ENCODE data around the gene EIF2B2.
A peak's percentile ranks its signal among the peaks of the same experiment; 100 is the strongest.
"Not testable (repeated sequence)": the region's sequence is repeated elsewhere in the genome, so short reads cannot be mapped to it uniquely, and the experiment has no call there.

EIF2B2 gene

DNA sequence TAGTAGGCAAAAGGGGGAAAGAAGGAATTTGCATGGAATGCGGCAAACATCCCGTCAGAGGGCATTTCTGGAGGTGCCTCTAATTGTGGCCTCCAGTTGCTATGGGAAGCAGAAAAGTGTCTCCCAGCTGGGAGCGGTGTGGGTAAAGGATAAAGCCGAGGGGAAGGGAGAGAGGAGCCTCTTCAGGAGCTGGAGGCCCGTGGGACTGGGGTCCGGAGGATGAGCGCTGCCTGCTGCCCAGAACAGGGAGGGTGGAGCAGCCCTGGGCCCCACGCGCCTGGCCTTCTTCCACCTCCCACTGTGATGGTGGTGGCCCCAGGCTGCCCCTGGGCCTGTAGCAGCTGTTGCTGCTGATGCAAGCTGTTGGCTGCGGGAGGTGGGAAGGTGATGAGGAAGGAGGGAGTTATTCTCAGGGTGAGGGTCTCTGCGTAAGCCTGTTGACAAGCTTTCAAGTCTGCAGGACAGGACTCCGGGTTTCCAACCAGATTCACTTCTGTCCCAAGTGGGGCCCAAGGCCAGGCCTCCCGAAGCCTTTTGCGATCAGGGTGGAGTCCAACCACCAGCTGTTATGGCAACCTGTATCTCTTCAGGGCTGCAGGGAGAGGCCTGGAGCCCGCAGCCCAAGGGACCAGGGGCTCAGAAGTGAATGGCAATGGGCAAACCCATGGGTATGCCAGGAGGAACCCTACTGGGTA, 28.2 kb upstream of the EIF2B2 start:
- no peak for DNase-seq

DNA sequence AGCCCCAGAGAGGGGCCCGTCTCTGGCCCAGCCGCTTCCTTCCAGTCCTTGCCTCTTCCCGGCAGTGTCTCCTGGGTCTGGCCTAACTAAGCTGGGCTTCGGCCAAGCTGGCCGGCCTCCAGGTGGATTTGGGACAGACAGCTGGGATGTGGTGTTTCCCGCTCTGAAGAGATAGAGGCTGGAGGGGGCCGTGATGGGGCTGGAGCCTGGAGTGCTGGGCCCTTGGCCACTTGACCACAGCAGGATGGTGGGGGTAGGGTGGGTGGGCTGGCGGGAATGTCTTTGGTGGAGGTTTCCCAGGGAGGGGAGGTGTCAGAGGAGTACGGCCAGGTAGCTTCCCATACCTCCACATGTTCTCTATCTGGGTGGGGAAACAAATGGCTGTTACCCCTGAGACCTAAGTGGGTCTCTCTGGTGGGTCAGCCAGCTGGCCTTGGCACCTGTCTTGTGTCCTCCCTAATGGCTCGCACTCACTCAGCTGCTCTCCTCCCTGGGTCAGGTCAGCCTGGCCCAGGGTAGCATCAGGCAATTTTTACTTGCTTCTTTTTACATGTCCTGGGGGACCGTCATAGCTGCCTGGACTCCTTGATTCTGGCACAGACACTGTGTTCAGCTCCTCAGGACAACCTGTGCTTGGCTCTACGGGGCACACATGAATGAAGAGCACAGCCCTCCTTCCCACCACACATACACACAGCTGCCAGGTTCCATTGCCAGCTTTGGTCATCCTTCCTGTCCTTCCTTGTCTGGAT, 27.5 kb upstream of the EIF2B2 start:
- DNase-seq, result no peak

DNA sequence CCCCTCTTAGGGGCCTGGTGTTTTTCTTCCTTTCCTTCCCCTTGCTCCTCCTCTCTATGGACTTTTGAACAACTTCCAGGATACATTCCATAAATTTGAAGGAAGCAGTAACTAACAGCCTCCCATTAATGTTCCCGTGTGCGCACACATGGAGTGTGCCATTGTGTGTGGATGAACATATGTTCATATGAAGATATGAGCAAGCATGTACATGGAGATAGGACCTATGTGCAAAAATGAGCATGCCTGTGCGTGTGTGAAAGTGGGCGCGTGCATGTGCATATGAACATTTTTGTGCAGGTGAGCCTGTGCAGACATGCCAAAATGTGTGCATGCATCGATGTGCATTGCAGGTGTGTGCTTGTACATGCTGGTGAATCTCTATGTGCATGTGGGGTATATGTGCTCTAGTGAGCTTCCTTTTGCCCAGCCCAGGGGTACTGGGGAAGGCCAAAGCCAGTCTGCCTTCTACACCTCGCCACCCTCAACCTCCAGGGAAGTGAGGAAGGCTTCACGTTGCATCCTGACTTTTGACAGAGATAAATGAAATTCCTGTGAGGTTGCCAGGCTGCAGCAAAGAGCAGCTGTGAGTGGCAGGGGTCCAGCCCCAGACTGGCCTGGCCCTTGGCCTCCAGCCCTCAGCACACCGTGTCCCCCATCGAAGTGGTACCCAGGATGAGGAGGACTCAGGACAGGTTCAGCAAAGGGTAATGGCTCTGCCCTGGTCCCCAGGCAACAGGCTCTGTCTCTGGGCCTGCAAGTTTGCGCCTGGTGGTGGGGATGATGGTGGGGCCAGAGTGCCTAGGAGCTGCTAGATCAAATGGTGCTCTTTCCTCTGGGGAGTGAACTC, 26.2 kb upstream of the EIF2B2 start:
- no peak for DNase-seq

DNA sequence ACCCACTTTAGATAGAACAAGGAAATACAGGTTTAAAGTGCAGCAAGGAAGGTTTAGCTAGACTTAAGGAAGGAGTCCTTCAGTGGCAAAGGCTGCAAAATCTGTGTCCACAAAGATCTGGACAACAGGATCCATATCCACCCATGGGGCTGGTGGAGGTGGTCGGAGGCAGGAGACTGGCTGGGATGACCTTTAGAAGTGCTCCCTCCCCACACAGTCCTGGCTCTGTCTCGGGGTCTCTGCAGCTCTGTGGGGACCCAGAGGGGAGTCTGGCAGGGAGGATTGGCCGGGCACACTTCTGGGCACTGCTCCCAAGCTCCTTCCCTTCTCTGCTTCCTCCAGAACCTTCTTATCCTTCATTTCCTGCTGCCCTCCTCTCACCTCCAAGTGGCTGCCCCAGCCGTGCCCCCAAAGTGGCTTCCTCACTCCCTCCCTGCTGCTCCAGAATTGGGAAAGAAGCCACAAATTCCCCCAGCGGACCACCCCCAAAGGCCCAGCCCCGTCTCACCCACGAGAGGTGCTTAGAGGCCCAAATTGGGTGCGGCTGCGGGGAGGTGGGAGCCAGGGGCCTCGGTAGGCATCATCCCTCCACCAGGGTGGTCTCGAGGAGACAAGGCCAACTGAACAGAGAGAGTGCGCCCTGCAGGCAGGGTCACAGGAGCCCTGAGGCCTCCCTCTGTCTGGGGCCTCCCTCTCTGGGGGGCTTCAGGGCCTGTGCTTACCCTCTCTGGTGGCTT, 25.4 kb upstream of the EIF2B2 start:
- DNase-seq, result no peak

GRCh38 chr14:74977901-74978385, 24.8 kb upstream of the EIF2B2 start:
- no peak for DNase-seq

DNA sequence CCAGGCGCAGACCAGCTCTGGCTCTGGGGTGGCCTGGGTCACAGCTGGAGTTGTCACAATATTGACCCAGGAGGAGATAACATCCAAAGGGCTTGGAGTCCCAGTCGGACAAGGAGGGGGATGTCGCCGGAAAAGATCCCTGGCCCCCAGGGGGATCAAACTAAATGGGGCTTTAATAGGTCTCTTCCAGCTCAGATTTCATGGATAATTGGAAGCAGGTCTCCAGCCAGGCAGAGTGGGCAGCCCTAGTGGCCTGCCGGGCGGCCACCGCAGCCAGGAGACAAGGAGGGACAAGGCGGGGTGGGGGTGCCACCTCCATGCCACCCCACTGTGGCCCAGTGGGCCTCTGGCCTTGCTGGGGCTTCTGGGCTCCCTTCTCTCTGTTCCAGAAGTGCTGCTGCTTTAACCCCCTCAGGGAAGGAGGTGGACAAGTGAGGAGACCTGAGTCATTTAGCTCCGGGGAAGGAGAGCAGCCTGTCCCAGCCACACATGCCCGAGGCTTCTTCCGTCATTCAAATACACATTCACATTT, 24.2 kb upstream of the EIF2B2 start:
- DNase-seq, result no peak

DNA sequence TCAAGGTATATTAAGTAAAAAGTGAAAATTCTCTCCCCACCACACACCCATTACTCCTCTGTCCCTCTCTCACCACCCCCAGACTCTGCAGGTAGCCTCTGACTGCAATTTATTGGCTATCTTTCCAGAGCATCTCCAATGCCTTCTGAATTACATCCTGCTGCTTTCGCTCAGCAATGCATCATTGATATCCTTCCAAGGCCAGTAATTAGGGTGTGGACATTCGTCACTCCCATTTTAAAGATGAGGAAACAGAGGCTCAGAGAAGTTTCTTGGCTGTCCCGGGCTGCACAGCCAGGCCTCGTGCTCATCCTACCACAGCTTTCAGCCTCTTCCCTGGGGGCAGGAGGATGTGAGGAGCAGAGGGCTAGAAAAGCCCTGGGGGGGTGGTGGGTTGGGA, 23.7 kb upstream of the EIF2B2 start:
- no peak for DNase-seq

DNA sequence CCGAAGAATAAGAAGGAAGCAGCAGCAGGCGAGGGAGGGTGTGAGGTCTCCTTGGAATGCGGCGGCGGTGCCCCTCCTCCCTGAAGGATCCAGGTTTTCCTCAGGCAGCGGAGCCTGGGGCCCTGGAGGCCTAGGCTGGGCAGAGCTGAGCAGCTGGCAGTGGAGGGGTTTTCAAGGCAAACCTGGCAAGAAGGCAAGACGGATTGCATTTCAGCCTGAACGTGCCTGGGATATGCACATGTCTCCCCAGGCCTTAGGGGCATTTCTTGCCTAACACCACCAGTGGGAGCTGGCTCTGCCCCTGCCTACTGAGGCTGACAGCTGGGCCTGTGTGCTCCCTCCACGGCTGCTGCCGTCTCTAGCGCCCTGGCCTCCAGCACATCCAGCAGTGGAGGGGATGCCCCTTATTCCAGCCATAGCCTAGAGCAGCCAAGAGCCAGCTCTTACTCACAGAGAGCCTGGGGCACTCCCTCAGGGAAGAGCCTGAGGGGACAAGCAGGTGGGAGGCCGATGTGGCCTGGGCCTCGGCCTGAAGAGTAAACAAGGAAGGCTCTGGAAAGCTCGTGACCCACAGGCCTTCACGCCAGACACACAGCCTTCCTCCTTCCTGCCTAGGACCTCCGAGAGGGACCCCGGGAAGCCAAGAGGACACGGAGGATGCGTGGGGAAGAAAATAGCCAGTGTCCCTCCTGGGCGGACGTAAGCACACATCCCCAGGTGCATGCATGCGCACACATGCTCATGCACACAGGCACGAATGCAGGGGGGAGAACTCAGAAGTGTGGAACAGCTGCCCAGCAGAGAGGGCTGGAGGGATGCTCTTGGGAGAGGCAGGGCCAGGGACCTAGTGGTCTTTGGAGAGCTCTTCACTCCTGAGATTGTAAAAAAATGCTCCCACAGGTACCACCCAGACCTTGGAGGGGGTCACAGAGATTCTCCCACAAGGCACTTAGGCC, 23.0 kb upstream of the EIF2B2 start:
- no peak for DNase-seq

DNA sequence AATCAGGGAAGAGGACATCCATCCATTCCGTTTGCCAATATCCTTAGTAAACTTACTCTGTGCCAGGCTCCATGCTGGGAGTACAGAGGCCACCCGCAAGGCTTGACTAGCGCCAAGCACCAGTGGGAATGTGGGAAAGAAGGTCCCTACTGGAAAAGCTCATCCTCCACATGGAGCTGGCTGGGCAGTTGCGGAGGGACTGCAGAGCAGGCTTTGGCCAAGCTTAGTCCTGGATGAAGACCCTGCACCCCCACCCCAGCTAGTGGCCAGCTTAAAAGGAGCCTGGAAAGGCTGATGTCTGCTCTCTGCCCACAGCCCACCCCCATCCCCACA, 22.4 kb upstream of the EIF2B2 start:
- DNase-seq, result no peak

- DNase-seq, result peak in 1 of 14 donors; percentile 10
Observed at GRCh38 chr14:74980731-74981461, 21.8 kb upstream of the EIF2B2 start.

DNA sequence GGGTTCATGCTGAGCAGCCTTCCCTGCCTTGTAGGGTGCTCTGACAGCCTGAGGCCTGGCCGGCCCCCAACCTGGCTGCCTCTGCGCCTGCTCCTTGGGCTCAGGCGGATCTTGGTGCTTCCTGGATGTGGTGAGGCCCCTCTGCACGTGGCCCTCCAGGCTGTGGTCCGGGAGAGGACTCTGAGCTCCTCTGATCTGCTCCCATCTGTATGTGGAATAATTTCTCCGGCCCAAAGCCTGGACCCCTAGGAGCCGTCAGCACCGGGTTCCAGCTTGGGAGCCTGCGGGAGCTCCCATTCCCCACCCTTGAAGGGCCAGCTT, 21.3 kb upstream of the EIF2B2 start:
- no peak for DNase-seq

DNA sequence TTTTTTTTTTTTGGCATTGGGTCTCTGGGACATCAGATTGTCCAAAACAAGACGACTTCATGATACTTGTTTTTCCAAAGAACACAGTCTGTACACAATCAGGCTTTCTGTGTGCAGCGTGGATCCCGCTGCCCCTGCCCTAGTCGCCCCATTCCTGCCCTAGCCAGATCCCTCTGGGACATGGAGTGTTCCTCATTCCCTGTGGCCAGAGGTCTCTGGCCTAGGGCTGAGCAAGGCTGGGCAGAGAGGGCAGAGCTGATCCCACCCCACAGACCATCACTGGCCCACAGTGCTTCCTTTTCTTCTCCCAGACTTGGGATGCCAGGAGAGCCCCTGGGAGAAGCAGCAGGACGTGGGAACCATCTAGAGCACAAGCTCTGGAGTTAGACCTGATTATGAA, 20.9 kb upstream of the EIF2B2 start:
- no peak for DNase-seq

DNA sequence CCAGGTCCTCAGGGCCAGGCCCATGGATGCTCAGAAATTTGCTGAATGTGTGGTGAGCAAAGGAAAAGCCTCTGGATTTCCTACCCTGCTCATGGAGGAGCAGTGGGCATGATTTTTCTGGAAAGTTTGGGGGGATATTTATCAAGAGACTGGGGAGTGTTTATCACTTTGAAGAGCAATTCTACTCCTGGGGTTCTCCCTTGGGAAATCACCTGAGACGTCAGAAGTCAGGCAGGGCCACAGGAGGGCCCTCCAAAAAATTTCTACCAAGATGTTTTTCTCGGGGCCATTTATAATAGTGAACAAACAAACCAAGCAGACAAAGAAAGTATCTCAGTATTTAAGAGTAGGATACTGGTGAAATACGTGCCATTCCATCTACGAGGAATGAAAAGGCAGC, 20.1 kb upstream of the EIF2B2 start:
- no peak for DNase-seq

GRCh38 chr14:74983343-74983742, 19.4 kb upstream of the EIF2B2 start:
- no peak for DNase-seq

DNA sequence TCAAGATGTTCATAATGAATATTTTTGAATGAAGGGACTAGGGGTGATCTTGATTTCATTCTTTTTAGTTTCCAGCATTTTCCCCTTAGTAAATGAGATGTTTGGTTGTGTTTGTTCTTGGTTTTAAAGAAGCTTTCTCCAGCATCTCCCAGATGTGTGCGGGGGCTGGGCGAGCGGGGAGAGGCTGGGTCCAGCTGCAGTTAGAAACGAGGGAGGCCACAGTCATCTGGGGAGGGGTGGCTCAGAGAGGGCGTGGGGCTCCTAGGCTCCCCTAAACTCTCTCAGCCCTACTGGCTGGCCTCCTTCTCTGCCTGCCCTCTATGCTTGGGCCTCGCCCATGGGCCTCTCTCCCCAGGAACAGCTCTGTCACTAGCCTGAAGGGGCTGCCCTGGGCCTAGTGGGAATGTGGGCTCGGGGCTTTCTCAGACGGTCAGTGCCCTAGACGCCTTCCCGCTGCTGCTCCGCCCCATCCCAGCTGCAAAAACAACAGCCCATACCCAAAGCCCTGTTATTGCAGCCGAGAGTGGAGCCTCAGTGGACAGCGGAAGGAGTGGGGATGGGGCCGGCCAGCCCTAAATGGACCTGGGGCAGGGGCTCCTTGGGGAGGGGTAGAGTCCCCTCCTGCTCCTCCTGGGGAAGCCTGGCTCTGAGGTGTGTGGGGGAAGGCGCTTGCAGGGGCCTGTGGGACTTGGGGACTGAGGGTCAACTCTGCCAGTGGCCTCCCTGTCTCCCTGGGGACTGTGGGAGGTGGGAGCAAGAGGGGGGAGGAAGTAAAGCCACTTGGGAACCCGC, 18.3 kb upstream of the EIF2B2 start:
- no peak for DNase-seq

DNA sequence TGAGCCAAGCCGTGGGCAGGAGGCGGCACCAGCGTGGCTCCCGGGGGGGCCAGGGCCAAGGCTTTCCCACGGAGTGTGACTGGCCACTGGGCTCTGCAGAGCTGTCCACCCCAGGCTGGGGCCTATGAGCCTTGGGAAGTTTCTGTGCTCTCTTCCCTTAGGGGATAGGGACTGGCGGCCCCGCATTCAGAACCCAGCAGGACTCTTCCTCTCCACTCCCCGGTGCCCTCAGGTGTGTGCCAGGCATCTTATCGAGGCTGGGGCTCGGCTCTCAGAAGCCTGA, 17.8 kb upstream of the EIF2B2 start:
- DNase-seq, result no peak

DNA sequence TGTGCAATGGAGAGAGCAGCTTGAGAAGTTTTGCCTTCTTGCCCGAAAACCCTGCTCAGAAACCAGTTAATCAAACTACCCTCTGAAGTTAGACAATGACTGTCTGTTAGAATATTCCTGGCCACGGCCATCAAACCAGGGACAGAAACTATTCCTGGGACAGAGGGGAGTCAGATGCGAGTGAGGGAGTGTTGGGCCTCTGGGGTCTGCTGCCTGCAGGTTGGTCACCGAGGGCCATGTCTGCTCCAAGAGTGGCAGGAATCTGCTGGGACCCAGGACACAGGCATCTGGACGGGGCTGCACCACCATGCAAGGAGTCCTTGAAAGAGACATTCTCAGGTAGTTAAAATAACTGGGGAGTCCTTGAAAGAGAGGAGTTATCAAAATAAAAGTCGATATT, 16.9 kb upstream of the EIF2B2 start:
- DNase-seq, result no peak

- DNase-seq, result no peak
Observed at GRCh38 chr14:74988131-74988530, 14.6 kb upstream of the EIF2B2 start.

GRCh38 chr14:74988993-74989392, 13.7 kb upstream of the EIF2B2 start:
- DNase-seq, result no peak

- not testable (repeated sequence) for DNase-seq
Observed at GRCh38 chr14:74994182-74994581, 8.5 kb upstream of the EIF2B2 start.
